Hematopoietic multipotent progenitor cell treated with erythropoietin and hydrocortisone succinate and interleukin-3 and kit ligand, for 4 days (in vitro differentiated cells): ENCODE measurements around the gene MYO10.
"Not testable (repeated sequence)": the region's sequence is repeated elsewhere in the genome, so short reads cannot be mapped to it uniquely, and the experiment has no call there.

ENCODE experiments used
- DNase-seq: peaks from one replicate; pipeline ENCODE4 v3.0.0-alpha.2; 2015

The MYO10 gene

DNA sequence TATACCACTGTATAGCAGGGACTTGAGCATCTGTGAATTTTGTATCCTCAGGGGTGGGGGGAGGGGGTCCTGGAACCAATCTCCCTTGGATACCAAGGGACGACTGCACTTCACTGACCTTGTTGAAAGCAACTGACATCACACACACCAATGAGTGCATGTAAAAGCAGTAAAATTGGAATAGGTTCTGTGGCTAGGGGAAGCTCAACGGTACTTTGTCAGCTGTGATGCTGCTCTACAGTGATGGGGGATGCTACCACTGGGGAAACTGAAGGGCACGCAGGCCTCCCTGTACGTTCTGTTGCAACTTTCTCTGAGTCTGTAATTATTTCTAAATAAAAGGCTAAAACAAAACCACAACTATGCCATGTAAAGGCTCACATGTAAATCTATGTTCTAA is 272.2 kb downstream of the MYO10 start:
- no peak for DNase-seq

DNA sequence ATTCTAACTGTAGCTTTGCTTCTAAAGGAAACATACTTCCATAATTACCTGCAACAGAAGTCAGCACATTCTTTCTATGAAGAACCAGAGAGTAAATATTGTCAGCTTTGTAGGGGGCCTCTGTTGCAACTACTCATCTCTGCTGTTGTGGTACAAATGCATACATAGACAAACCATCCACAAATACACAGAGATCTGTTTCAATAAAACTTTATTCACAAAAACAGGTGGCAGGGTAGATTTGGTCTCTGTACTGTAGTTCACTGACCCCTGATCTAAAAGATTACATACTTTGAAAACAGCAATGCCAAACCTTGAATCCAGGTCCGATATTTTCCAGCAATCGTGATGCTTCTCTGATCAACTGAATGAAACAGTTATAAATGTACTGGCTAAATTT is 274.4 kb downstream of the MYO10 start:
- no peak for DNase-seq

DNA sequence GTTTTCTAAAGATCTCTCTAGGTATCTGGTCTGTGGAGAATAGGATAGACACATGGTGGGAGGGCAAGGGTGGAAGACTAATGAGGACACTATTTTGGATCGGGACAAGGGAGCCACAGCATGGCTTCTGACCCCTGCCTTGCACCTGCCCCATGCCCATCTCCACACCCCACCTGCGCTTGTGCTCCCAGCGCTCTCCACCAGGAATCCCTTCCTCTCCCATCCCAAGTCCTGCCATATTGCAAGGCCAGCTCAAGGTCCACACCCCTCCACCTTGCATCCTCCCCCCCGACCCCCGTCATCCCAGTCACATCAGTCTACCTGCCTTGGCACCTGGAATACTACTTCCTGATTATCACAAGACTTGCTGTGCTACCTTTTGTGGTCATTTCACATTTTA is 275.1 kb downstream of the MYO10 start:
- no peak for DNase-seq

DNA sequence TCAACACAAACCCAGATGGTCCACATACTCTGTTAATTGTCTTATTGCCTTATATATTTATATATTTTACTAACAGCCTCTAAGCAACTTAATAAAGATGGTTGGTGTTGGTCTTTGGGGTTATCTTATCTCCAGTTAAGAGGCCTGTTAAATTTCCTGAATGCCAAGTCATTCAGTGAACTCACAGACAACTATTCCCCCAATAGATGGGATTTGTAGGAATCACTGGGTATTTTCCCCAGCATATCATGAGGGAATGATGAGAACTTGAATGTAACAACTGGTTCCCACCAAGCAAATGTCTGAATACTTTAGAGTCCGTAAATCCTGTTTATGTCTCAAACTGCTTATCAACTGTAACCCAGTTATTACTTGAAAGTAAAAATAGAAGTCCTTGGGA is 276.6 kb downstream of the MYO10 start:
- no peak for DNase-seq

DNA sequence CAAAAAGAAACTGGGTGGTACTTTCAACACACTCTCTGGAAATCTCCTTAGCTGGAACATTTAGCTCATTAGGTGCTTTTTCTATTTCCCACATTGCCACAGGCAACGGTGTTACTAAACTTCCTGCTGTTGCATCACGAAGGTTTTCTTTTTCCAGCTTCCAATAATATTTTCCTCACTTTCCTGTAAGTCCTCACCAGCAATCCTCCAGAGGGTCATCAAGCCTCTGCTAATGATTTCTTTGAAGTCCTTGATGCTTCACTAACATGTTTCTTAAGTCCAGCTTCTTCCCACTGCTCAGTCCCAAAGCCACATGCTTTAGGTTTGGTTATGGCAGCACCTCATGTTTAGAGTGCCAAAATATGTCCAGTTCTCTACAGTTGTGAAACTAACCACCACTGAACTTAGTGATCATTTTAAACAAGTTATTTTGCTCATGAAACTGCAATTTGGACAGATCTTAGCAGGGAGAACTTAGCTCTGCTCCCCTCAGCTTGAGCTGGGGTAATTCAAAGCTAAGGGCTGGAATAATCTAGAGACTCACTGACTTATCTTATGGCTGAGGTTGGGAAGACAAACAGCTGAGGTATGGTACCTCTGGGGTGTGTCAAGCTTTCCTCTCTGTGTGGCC is 279.4 kb downstream of the MYO10 start:
- DNase-seq: no peak

DNA sequence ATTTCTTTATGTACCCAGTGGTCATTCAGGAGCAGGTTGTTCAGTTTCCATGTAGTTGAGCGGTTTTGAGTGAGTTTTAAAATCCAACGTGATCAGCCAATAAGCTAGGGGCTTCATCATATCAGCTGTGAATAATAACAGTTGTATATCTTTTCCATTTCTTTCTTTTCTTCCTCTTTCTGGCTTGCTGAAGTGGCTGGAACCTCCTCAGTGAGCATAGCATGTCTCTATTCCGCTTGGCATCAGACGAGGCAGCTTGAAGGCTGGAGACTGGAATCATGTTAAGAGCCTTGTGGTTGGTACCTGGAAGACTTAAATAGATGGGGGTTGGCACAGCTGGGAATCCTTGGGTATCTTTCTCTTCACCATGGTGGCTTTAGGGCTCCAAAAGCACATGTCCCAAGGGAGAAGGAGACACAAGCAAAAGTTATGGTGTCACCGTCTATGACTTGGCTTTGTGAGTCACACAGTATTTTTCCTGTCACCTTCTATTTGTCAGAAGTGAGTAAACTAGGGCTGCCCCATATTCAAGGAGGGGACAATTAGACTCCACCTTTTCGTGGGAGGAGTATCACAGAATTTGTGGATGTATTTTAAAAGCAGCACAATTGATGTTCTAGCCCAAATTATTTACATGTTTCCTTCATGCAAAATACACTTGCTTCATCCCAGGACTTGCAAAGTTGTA is 281.3 kb downstream of the MYO10 start:
- DNase-seq: no peak

DNA sequence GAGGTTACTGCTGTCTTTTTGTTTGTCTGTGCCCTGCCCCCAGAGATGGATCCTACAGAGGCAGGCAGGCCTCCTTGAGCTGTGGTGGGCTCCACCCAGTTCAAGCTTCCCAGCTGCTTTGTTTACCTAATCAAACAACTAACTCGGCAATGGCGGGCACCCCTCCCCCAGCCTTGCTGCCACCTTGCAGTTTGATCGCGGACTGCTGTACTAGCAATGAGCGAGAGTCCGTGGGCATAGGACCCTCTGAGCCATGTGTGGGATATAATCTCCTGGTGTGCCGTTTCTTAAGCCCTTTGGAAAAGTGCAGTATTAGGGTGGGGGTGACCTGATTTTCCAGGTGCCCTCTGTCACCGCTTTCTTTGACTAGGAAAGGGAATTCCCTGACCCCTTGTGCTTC is 287.3 kb downstream of the MYO10 start:
- DNase-seq: not testable (repeated sequence)

DNA sequence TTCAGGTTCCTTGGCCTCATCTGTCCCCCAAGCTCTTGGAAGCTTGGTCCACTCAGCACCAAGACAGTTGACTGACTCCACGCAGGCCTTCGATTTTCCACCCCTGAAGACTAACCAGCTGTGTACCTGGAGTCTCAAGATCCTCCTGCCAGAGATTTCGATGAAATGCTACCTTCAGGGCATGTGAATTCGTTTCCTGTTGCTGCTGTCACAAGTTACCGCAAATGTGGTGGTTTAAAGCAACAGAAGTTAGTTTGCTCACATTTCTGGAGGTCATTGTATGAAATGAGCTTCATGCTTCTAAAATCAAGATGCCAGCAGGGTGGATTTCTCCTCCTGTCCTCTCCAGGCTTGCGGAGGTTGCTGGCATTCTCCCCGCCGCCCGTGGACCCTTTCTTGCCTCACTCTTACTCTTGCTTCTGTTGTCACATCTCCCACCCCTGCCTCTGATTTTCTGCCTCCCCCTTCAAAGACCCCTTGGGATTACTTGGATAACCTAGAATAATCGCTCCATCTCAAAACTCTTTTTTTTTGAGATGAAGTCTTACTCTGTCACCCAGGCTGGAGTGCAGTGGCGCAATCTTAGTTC is 291.7 kb downstream of the MYO10 start:
- no peak for DNase-seq

DNA sequence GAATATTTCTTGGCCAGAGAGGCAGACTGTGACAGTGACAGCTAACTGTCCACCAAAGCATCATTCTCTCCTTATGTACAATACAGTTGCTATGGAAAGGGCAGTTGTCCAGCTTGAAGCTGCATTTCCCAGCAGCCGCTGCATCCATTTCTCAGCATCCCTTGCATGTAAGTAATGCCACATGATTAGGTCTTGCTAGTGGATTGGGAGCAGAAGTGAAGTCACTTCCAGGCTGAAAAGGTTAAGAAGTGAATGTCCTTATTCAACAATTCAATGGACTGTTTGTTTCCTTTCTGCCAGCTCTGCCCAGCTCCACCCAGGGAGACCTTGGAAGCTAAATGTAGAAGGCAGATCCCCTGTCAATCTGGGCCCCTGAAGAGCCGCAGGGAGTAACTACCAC is 293.2 kb downstream of the MYO10 start:
- DNase-seq: no peak

DNA sequence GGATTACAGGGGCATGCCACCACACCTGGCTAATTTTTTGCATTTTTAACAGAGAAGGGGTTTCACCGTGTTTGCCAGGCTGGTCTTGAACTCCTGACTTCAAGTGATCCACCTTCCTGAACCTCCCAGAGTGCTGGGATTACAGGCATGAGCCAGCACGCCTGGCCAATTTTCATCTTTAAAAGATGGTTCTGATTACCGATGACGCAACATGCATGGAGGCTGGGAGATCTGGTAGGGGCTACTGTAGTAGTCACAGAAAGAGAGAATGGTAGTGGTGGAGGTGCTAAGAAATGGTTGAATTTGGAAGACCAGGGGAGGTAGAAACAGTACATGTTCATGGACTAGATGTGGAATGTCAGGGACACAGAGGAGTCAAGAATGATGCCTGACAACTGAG is 296.9 kb downstream of the MYO10 start:
- DNase-seq: no peak

DNA sequence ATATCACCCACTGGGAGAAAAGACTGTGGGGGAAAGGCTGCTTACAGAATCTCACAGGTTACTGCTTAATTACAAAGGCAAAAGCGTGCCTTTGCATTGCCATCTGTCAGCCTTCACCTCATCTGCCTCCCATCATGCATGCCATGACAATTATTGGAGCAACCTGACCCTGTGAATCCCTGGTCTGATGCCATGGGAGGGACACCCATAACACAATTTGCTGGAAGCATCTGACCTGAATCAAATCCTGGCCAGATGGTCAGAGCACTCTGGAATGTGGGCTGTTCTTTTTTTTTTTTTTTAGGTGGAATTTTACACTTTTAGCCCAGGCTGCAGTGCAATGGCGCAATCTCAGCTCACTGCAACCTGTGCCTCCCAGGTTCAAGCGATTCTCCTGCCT is 307.7 kb downstream of the MYO10 start:
- no peak for DNase-seq

DNA sequence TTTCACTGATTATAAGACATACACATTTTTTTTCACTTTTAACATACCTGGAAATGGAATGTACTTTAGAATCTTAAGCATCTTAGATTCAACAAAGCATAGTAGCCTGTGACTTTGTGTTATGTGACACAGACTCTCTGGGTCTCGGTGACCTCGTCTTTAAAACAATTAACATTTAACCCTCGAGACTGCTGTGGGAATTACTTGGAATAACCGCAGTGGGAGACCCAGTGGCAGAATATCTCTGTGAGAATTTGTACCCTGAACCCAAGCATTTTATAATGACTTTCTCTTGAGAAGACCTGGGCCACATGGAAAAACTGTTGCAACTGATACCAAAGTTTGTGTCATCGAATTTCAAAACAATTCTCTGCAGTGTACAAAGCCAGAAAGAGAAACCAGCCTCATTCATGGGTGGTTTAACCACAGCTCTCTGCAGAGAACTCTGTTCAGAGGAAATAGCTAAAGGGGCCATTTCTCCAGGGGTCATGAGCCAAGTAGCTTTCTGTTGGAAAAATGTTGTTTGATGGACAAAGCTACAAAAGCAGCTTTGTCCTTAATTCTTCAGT is 309.3 kb downstream of the MYO10 start:
- DNase-seq: peak; percentile 72

DNA sequence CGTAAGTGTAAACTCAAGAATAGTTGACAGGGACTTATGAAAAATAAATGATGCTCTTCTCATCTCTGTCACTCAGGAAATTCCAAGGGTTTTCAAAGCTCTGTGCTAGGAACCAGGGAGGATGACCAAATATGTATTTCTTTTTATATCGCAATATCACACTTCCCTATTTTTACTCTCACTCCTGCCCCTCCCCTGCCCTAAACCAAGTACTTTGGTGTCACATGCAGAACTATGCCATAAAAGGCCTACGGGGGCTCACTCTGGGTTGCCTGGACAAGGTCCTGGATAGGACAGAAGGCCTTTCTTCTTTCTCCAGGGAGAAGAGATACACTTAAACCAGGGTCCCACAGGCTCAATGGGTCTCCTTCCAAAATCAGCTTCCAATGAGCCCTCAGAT is 311.0 kb downstream of the MYO10 start:
- DNase-seq: peak; percentile 62

DNA sequence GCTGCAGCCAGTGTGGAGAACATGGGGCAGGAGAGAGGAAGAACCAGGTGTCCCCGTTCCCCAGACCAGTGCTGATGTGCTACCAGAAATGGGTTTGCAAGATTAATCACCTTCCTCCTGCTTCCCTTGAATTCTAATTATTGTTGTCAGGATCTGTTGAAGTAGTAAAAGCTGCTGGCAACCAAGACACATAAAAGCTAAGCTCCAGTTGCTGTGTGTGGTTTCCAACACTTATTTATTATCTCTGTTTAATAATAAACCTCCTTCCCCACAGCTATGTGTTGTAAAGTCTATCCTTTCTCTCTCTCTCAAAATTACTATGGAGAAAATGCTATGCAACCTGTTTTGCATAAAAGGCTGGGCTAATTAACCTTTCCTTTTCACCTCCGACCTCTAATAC is 317.0 kb downstream of the MYO10 start:
- DNase-seq: no peak

DNA sequence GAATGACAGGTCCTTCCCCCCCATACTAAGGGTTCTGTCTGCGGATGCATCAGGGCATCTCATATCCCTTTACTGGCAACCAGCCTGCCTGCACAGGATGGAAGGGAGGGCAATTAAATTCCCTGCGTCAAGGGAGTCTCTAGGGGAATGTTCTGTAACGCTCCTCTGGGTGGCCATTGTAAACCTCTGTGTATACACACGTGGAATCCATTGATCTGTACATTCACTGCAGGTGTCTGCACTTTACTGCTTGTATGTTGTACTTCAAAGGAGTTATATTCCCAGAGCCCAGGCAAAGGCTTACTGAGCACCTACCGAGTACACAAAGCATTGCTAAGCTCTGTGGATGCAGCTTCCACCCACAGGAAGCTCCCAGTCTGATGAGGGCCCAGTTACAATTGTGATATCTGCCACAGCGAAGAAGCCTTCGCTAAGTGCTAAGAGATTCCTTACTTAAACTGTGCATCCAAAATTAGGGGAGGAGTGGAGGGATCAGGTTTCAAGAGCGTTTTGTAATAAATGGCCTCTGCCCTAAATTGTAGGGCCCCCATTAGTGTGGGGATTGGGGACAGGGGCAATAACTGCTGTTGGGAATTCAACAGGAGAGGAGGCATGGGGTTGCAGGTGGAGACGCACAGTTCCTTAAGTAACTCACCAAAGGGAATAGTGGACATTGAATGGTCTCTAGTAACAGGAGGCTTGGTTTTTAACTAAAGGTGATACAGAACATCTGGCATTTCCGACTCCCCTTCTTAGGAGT is 317.8 kb downstream of the MYO10 start:
- DNase-seq: no peak

DNA sequence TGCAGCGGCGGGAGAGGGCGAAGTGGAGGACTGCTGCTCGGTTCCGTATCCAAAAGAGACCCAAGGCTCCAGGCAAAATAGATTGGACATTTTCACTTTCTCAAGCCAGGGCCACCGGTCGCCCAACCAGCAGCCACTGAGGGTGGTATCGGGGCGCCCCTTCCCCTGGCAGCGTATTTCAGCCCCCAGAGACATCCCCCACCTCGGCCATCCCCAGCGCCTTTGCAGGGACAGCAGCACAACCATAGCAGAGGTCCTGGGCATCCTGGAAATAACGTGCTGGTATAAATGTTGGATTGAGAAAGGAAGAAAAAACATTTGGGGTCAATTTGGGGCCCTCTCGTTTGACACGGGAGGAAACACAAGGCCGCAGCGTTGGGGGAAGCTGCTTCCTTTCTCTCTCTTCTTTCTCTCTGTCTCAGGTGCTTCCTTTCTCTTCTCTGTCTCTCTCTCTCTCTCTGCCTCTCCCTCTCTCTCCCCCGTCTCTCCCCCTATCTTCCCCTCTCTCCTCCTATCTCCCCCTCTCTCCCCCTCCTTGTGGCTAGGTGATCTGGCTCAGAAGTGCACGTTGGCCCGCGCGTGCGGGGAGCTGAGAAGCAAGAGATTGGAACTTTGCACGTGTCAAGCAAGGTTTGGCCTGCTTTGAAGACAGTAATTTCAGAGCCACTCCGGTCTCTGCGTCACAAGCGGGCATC is 318.7 kb downstream of the MYO10 start:
- peak; percentile 51 for DNase-seq

DNA sequence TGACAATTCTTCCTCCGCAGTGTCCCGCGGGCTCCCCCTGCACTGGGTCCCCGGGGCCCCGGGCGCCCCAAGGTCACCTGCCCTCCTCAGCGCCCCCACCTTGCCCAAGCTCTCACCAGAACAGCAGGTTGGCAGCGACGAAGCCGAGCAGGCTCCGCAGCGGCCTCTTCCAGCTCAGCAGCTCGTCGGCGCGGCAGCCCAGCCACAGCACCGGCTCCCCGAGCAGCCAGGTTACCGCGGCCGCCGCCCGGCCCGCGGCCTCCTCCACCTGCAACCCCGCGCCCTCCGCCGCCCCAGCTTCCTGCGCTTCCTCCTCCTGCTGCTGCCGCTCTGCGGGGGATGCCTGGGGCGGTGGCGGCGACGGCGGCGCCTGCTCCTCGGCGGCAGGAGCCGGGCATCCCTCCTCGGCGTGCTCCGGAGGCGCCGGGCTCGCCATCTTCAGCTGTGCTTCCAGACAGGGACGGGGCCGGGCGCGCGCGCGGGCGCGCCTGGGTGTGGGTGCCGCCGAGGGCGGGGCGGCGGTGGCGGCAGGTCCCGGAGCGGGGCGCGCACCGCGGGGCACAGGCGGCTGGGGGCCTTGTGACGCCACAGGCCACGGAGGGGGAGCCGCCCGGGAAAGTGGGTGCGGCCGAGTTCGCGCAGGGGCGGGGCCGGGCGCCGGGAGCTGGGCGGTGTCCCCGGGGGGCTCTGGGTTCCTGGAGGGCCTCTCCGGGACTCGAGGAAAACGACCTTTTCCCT is 319.4 kb downstream of the MYO10 start, which contains the start of gene RETREG1:
Gene RETREG1 (minus strand): TSS at position 462 of the 738 bp plus-strand sequence. CDS start 26 bp downstream, at position 436.
- peak; percentile 64 for DNase-seq

DNA sequence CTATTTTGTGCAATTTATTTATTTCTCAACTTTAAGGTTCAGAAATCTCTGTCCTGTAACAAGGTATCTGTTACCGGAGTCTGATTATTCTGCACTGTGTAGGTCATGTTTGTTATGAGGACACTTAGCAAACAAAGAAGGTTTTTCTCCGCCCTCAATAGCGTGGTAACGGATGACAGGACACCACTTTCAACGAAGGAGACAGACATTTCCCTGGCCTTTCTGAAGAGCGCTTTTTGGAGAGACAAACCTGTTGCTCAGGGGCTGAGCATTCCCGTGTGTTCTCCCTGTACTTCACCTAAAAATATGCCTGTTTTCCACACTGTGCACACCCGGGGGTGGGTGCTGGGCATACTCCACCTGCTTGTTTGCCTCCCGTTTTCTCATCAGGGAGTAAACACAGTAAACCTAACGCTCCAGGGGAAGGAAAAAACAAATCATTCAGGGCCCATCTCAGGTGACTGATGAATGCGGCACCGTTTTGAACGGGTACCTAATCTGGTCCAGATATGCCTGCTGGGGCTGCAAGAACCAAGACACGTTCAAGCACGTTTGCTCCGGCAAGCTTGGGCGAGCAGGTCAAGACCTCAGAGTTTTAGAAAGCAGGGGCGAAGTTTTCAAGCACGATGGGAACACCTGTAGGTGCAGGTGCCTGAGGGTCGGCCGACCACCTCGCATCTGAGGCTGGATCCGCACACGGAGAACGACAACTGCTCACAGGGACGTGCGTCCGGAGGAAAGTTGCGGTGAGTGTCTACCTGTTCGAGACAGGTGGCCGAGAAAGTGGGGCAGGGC is 320.1 kb downstream of the MYO10 start:
- no peak for DNase-seq

DNA sequence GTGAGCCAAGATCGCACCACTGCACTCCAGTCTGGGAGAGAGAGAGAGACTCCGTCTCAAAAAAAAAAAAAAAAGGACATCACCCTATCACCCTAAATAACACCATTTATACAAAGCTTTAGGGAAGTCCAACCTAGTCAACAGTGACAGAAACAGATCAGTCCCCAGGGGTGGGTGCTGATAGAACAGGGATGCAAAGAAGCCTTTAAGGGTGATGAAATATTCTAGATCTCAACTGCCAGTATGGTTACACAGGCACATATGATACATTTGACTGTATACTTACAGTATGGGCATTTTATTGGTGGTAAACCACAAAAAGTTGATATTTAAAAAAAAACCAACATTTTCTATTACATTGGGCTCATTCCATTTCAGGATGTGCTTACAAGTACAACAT is 324.1 kb downstream of the MYO10 start:
- peak; percentile 51 for DNase-seq
